ENCODE data around the gene SMIM10.
"Not testable (repeated sequence)": the region's sequence is repeated elsewhere in the genome, so short reads cannot be mapped to it uniquely, and the experiment has no call there.

Gene SMIM10

GRCh38 chrX:134990801-134991481 is at the start of gene SMIM10:
TSS of gene SMIM10 (plus strand) at chrX:134990991. CDS start at chrX:134991096, 105 bp downstream.
- peaks cover 3% of the 10 kb centered on the region for H3K4me1 ChIP-seq (ENCODE audit: control insufficient read depth, insufficient read depth, low read length)
- peaks cover 2% of the 10 kb centered on the region for H3K27me3 ChIP-seq (ENCODE audit: control insufficient read depth, insufficient read depth, low read length)
- peak within 1 kb of the TSS; percentile 63 for H3K4me3 ChIP-seq (ENCODE audit: low read length)
- no peak within 1 kb of the TSS for H3K27ac ChIP-seq (ENCODE audit: low read depth, low read length)
- no peaks in the 10 kb centered on the region for H3K36me3 ChIP-seq (ENCODE audit: control insufficient read depth, insufficient read depth, low read length)
- H3K9ac ChIP-seq (ENCODE audit: low read length) = peak within 1 kb of the TSS; percentile 21

- H3K4me3 ChIP-seq (ENCODE audit: low read length); H3K27me3 ChIP-seq (ENCODE audit: control insufficient read depth, insufficient read depth, low read length); H3K4me1 ChIP-seq (ENCODE audit: control insufficient read depth, insufficient read depth, low read length); H3K9ac ChIP-seq (ENCODE audit: low read length); H3K27ac ChIP-seq (ENCODE audit: low read depth, low read length); H3K36me3 ChIP-seq (ENCODE audit: control insufficient read depth, insufficient read depth, low read length): not testable (repeated sequence)
Measured at GRCh38 chrX:134946364-134946763, 44.4 kb upstream of the SMIM10 start.

- H3K4me1 ChIP-seq (ENCODE audit: control insufficient read depth, insufficient read depth, low read length) = no peaks in the 10 kb centered on the region
- H3K36me3 ChIP-seq (ENCODE audit: control insufficient read depth, insufficient read depth, low read length) = no peaks in the 10 kb centered on the region
- H3K27ac ChIP-seq (ENCODE audit: low read depth, low read length) = no peak overlapping the region
- no peak overlapping the region for H3K4me3 ChIP-seq (ENCODE audit: low read length)
- H3K27me3 ChIP-seq (ENCODE audit: control insufficient read depth, insufficient read depth, low read length) = no peaks in the 10 kb centered on the region
- no peak overlapping the region for H3K9ac ChIP-seq (ENCODE audit: low read length)
Measured at GRCh38 chrX:134948333-134949241, 42.2 kb upstream of the SMIM10 start.

- Histone ChIP-seq H3K27me3 (ENCODE audit: control insufficient read depth, insufficient read depth, low read length) (no peaks in the 10 kb centered on the region), H3K27ac (ENCODE audit: low read depth, low read length) (no peak overlapping the region), H3K4me3 (ENCODE audit: low read length) (no peak overlapping the region), H3K36me3 (ENCODE audit: control insufficient read depth, insufficient read depth, low read length) (no peaks in the 10 kb centered on the region), H3K9ac (ENCODE audit: low read length) (no peak overlapping the region), H3K4me1 (ENCODE audit: control insufficient read depth, insufficient read depth, low read length) (no peaks in the 10 kb centered on the region)
Measured at GRCh38 chrX:134949271-134949670, 41.5 kb upstream of the SMIM10 start.

GRCh38 chrX:134957836-134958235 is 33.0 kb upstream of the SMIM10 start:
- Histone ChIP-seq H3K9ac (ENCODE audit: low read length) (no peak overlapping the region), H3K27ac (ENCODE audit: low read depth, low read length) (no peak overlapping the region), H3K4me1 (ENCODE audit: control insufficient read depth, insufficient read depth, low read length) (no peaks in the 10 kb centered on the region), H3K4me3 (ENCODE audit: low read length) (no peak overlapping the region), H3K36me3 (ENCODE audit: control insufficient read depth, insufficient read depth, low read length) (no peaks in the 10 kb centered on the region), H3K27me3 (ENCODE audit: control insufficient read depth, insufficient read depth, low read length) (peaks cover 7% of the 10 kb centered on the region)

GRCh38 chrX:134960366-134960765 is 30.4 kb upstream of the SMIM10 start:
- H3K4me3 ChIP-seq (ENCODE audit: low read length); H3K4me1 ChIP-seq (ENCODE audit: control insufficient read depth, insufficient read depth, low read length); H3K27ac ChIP-seq (ENCODE audit: low read depth, low read length); H3K27me3 ChIP-seq (ENCODE audit: control insufficient read depth, insufficient read depth, low read length); H3K36me3 ChIP-seq (ENCODE audit: control insufficient read depth, insufficient read depth, low read length); H3K9ac ChIP-seq (ENCODE audit: low read length): not testable (repeated sequence)

GRCh38 chrX:134963041-134963440 is 27.8 kb upstream of the SMIM10 start:
- peaks cover 7% of the 10 kb centered on the region for H3K27me3 ChIP-seq (ENCODE audit: control insufficient read depth, insufficient read depth, low read length)

GRCh38 chrX:134969726-134970125 is 21.1 kb upstream of the SMIM10 start:
- H3K4me1 ChIP-seq (ENCODE audit: control insufficient read depth, insufficient read depth, low read length) = no peaks in the 10 kb centered on the region
- no peaks in the 10 kb centered on the region for H3K27me3 ChIP-seq (ENCODE audit: control insufficient read depth, insufficient read depth, low read length)
- no peaks in the 10 kb centered on the region for H3K36me3 ChIP-seq (ENCODE audit: control insufficient read depth, insufficient read depth, low read length)

More at GRCh38 chrX:134963041-134963440, 27.8 kb upstream of the SMIM10 start:
- H3K4me1 ChIP-seq (ENCODE audit: control insufficient read depth, insufficient read depth, low read length) = no peaks in the 10 kb centered on the region
- H3K36me3 ChIP-seq (ENCODE audit: control insufficient read depth, insufficient read depth, low read length) = no peaks in the 10 kb centered on the region
- no peak overlapping the region for H3K9ac ChIP-seq (ENCODE audit: low read length)
- H3K4me3 ChIP-seq (ENCODE audit: low read length) = no peak overlapping the region
- H3K27ac ChIP-seq (ENCODE audit: low read depth, low read length) = no peak overlapping the region

GRCh38 chrX:134971926-134972325 is 18.9 kb upstream of the SMIM10 start:
- Histone ChIP-seq H3K9ac (ENCODE audit: low read length) (no peak overlapping the region), H3K4me3 (ENCODE audit: low read length) (no peak overlapping the region), H3K4me1 (ENCODE audit: control insufficient read depth, insufficient read depth, low read length) (no peaks in the 10 kb centered on the region), H3K27ac (ENCODE audit: low read depth, low read length) (no peak overlapping the region), H3K36me3 (ENCODE audit: control insufficient read depth, insufficient read depth, low read length) (no peaks in the 10 kb centered on the region), H3K27me3 (ENCODE audit: control insufficient read depth, insufficient read depth, low read length) (peaks cover 3% of the 10 kb centered on the region)

More at GRCh38 chrX:134969726-134970125, 21.1 kb upstream of the SMIM10 start:
- Histone ChIP-seq H3K27ac (ENCODE audit: low read depth, low read length) (no peak overlapping the region), H3K9ac (ENCODE audit: low read length) (no peak overlapping the region), H3K4me3 (ENCODE audit: low read length) (no peak overlapping the region)

- H3K36me3 ChIP-seq (ENCODE audit: control insufficient read depth, insufficient read depth, low read length) = no peaks in the 10 kb centered on the region
Measured at GRCh38 chrX:134975516-134975915, 15.3 kb upstream of the SMIM10 start.

GRCh38 chrX:134981910-134982309 is 8.9 kb upstream of the SMIM10 start:
- Histone ChIP-seq H3K27ac (ENCODE audit: low read depth, low read length) (no peak overlapping the region), H3K9ac (ENCODE audit: low read length) (no peak overlapping the region), H3K27me3 (ENCODE audit: control insufficient read depth, insufficient read depth, low read length) (peaks cover 3% of the 10 kb centered on the region), H3K4me1 (ENCODE audit: control insufficient read depth, insufficient read depth, low read length) (no peaks in the 10 kb centered on the region), H3K4me3 (ENCODE audit: low read length) (no peak overlapping the region), H3K36me3 (ENCODE audit: control insufficient read depth, insufficient read depth, low read length) (no peaks in the 10 kb centered on the region)

More at GRCh38 chrX:134975516-134975915, 15.3 kb upstream of the SMIM10 start:
- no peak overlapping the region for H3K4me3 ChIP-seq (ENCODE audit: low read length)
- peaks cover 4% of the 10 kb centered on the region for H3K27me3 ChIP-seq (ENCODE audit: control insufficient read depth, insufficient read depth, low read length)
- H3K4me1 ChIP-seq (ENCODE audit: control insufficient read depth, insufficient read depth, low read length) = no peaks in the 10 kb centered on the region
- H3K9ac ChIP-seq (ENCODE audit: low read length) = no peak overlapping the region
- H3K27ac ChIP-seq (ENCODE audit: low read depth, low read length) = no peak overlapping the region

GRCh38 chrX:134982748-134983147 is 8.0 kb upstream of the SMIM10 start:
- no peak overlapping the region for H3K9ac ChIP-seq (ENCODE audit: low read length)

More at GRCh38 chrX:134982748-134983147, 8.0 kb upstream of the SMIM10 start:
- Histone ChIP-seq H3K27ac (ENCODE audit: low read depth, low read length) (no peak overlapping the region), H3K4me3 (ENCODE audit: low read length) (no peak overlapping the region), H3K4me1 (ENCODE audit: control insufficient read depth, insufficient read depth, low read length) (no peaks in the 10 kb centered on the region), H3K36me3 (ENCODE audit: control insufficient read depth, insufficient read depth, low read length) (no peaks in the 10 kb centered on the region), H3K27me3 (ENCODE audit: control insufficient read depth, insufficient read depth, low read length) (peaks cover 2% of the 10 kb centered on the region)

All from rectal smooth muscle tissue (tissue), 1 donor.